ENCODE results near the gene TNFAIP8. TPM values are rescaled to one million over a fixed set of nuclear protein-coding genes. Genes with fewer than 3 reads are reported as not detected.

The TNFAIP8 gene
- total and polyA plus RNA-seq, 2 experiments from 2014 or later, result 10.6 to 29.2 TPM

- DNase-seq (ENCODE audit: low spot score), result no peak
- H3K4me2 ChIP-seq, result peak overlapping the region; percentile 23; the same call in 1 of the 2 replicates
- TF ChIP-seq JUNB (IDR thresholded peaks at IDR 0.05; ENCODE audit: unreplicated experiment) (no peak), REST (IDR thresholded peaks at IDR 0.05; ENCODE audit: unreplicated experiment) (no peak), STAT1 (IDR thresholded peaks at IDR 0.05; ENCODE audit: unreplicated experiment) (no peak), ZNF114 (CRISPR knock-in tag; IDR thresholded peaks at IDR 0.05) (no peak), EZH2 (IDR thresholded peaks at IDR 0.05; ENCODE audit: low read depth, unreplicated experiment) (no peak), NANOG (IDR thresholded peaks at IDR 0.05; ENCODE audit: borderline replicate concordance) (no peak), ZNF331 (CRISPR knock-in tag; IDR thresholded peaks at IDR 0.05; ENCODE audit: low read depth) (no peak), ZNF462 (CRISPR knock-in tag; IDR thresholded peaks at IDR 0.05) (no peak), CTCF (conservative IDR thresholded peaks at IDR 0.05; ENCODE audit: low read depth in 2 of 2) (no peak), POLR2AphosphoS5 (IDR thresholded peaks at IDR 0.05; ENCODE audit: low read depth) (no peak), EZH2phosphoT487 (IDR thresholded peaks at IDR 0.05; ENCODE audit: unreplicated experiment) (no peak), ETS1 (IDR thresholded peaks at IDR 0.05) (no peak)
- H3K36me3 ChIP-seq (ENCODE audit: insufficient read depth), result no peaks in the 10 kb centered on the region
- peaks cover 33% of the 10 kb centered on the region for H3K4me1 ChIP-seq (ENCODE audit: insufficient read depth)
- no peaks in the 10 kb centered on the region for H3K9me2 ChIP-seq (ENCODE audit: insufficient read depth)
- H3K79me2 ChIP-seq (replicated peaks; ENCODE audit: insufficient read depth), result no peaks in the 10 kb centered on the region
- H3F3A ChIP-seq (replicated peaks; ENCODE audit: low read depth), result no peaks in the 10 kb centered on the region
- peak overlapping the region; percentile 46; the same call in 1 of the 2 replicates for H3K27ac Mint-ChIP-seq
- H3K27me3 Mint-ChIP-seq (ENCODE audit: insufficient read depth, low read depth, poor library complexity), result peaks cover 5% of the 10 kb centered on the region
- H4K20me1 ChIP-seq (replicated peaks; ENCODE audit: insufficient read depth), result no peaks in the 10 kb centered on the region
- H3K4me3 Mint-ChIP-seq, result no peak overlapping the region
- H3K27ac ChIP-seq (ENCODE audit: low read depth), result no peak overlapping the region
- no peak for ATAC-seq
- H2AFZ ChIP-seq, result no peak overlapping the region
- no peaks in the 10 kb centered on the region; the same call in 2 of the 3 replicates for H3K36me3 Mint-ChIP-seq (ENCODE audit: low read depth)
- no peaks in the 10 kb centered on the region for H3K9me3 Mint-ChIP-seq
- peaks cover 41% of the 10 kb centered on the region for H3K4me1 Mint-ChIP-seq
- H3K4me3 ChIP-seq, result no peak overlapping the region
- no peaks in the 10 kb centered on the region for H3K27me3 ChIP-seq (ENCODE audit: insufficient read depth)
Observed at GRCh38 chr5:119322948-119323537, 32.8 kb upstream of the TNFAIP8 start.

Data from GM23338 (cell line).